Erythroblast (primary cell): ENCODE measurements around the gene RTP3.
"Not testable (repeated sequence)": the region's sequence is repeated elsewhere in the genome, so short reads cannot be mapped to it uniquely, and the experiment has no call there.

Experiments used
- DNase-seq, 2 experiments: peaks; one replicate each; lab custom pipeline; 2025; lab: John Stamatoyannopoulos, UW
- GATA1 ChIP-seq: IDR thresholded peaks from 2 replicates; pipeline ENCODE4 v1.6.1; 2011; ENCODE audit warnings: low read depth, mild to moderate bottlenecking, control low read depth, low read length, moderate library complexity
- POLR2A ChIP-seq: IDR thresholded peaks from 2 replicates; pipeline ENCODE4 v1.6.1; 2011; ENCODE audit warnings: mild to moderate bottlenecking, low read length

The RTP3 gene

DNA sequence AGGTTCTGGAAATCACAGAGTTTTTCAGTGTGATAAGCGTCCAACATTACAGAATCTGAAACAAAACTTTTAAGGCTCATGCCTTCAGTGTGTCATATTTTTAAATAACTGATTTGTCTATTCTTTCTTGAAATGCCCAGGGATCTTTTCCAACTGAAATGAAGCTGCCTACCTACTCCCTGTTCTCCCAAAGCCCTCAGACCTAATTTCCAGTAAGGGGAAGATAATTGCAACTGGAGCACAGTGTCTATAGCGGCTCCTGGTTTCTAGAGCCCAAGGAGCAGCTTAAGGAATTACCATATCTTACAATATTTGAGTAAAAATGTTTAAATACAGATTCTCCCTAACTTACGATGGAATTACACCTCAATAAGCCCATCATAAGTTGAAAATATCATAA is 35.3 kb downstream of the RTP3 start:
- DNase-seq: no peak
- TF ChIP-seq GATA1: no peak
- no peak for TF ChIP-seq POLR2A

DNA sequence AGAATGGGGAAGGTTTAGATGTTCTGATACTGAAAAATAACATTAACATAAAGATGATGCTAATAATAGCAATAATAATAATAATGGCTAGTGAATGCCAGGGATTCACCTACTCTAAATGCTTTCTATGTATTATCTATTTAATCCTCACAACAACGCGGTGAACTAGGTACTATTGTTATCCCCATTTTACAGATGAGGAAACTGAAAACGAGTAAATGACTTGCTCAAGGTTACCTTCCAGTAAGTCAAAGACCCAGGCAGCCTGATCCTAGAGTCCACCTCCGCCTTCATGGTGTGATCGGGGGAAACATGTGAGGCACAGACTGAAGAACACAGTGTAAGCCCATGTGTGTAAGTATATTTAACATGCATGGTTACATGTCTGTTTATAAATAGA is 38.0 kb downstream of the RTP3 start:
- no peak for DNase-seq

DNA sequence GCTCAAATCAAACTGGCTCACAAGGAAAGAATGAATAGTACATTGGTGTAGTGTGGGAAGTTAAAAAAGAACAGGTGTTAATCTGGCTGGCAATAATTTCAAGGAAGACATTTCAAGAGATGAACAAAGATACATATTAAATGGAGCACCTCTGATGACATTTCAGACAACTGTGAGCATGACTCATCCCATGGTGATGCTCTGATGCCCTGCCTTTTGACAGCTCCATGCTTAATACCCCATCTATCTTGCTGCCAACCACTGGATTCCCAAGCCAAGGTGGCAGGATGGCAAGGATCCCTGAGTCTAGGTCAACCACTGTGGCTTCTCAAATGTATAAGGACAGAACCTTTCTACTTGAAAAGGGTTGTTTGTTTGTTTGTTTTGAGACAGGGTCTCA is 39.0 kb downstream of the RTP3 start:
- TF ChIP-seq GATA1: no peak
- no peak for TF ChIP-seq POLR2A
- no peak for DNase-seq

More for the DNA sequence above, 38.0 kb downstream of the RTP3 start:
- TF ChIP-seq GATA1 (no peak), POLR2A (no peak)

DNA sequence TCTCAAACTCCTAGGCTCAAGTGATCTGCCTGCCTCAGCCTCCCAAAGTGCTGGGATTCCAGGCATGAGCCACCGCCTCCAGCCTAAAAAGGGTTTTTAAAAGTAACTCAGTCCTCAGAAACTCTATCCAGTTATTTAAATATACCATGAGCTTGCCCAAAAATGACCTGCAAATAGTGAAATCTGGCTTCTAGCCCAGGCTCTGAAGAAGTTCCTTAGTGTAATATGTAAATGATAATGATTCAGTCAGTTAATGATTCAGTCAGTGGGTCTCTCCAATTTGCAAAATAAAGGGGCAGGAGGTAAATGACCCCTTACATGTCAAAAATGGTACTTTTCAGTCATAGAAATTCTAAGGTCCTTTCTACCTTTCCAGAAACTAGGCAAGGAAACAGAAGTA is 39.5 kb downstream of the RTP3 start:
- no peak for DNase-seq
- no peak for TF ChIP-seq POLR2A
- TF ChIP-seq GATA1: no peak

DNA sequence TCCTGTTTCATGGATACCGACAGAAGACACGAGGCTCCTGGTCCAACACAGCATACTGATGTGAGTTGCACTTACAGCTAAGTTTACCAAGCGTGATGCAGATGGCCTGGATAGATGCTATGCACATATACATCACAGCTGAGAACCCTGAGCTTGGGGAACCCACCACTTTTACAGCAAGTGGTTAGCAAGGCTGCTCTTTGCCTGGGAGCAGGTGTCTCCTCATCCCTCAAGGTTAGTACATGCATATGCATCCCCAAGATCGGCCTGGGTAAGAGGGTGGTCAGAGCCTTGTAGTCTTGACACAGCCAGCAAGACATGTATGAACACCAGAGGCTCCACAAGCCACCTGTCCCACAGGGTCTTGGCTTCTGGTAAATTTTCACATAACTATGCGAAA is 40.0 kb downstream of the RTP3 start:
- no peak for TF ChIP-seq GATA1
- TF ChIP-seq POLR2A: no peak
- no peak for DNase-seq

DNA sequence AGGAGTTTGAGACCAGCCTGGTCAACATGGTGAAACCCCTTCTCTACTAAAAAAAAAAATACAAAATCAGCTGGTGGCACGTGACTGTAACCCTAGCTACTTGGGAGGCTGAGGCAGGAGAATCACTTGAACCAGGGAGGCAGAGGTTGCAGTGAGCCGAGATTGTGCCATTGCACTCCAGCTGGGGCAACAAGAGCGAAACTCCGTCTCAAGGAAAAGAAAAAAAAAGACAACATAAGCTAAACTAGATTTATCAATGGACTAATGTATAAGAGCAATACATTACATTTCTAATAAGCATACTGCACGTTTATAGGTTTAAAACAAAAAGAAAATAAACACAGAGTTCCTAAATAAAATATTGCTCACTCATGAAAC is 40.6 kb downstream of the RTP3 start:
- not testable (repeated sequence) for DNase-seq

DNA sequence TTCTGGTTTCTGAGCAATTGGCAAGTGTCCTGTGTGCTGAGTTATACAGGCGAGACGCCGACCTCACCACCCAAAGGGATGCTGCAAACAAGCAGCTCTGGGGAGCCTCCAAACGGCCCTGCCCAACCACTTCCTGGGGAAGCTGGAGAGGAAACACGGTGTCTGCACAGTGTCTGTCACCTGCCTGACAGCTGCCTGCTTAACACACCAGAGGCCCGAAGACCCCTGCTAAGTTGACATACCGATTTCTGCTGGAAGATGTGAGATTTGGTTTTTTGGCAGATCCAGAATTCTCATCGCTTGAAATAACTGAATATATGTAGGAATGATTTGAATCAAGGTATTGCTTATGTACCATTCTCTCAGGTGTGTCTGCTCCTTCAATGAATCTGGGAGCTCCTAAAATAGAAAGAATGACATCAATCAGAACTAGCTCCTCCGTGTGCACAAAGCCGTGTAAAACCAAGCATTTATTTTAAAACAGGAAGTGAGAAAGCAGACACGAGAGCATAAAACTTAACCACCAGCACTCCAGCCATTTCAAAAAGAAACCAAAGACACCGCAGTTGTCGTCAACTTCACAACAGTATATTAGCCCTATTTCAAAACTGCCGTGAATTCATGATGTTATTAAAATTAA is 41.1 kb downstream of the RTP3 start:
- TF ChIP-seq GATA1: no peak
- no peak for TF ChIP-seq POLR2A
- no peak for DNase-seq

DNA sequence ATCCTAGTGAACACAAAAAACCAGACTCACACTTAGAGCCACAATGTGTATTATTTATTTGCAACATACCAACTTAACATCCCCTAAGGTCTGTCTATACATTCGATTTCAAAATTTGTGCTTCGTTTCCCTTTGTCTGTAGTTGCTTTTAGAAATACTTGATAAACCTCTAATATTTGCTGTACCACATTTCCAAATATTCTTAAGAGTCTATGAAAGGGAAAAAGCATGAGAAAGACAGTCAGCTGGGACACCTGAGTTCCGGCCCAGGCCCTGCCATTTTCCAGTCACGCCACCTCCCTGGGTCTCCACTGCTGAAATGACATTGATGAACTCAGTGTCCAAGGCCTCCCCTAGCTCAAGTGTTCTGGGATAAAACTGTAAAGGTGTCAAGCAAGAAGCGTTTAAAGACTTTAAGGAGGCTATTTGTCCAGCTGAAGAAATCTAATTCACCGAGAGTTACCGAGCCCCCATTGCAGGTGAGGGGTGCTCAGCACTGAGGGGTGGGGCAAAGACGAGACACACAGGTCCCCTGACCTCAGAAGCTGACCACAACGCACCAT is 41.7 kb downstream of the RTP3 start:
- DNase-seq: no peak
- TF ChIP-seq POLR2A: no peak
- no peak for TF ChIP-seq GATA1

DNA sequence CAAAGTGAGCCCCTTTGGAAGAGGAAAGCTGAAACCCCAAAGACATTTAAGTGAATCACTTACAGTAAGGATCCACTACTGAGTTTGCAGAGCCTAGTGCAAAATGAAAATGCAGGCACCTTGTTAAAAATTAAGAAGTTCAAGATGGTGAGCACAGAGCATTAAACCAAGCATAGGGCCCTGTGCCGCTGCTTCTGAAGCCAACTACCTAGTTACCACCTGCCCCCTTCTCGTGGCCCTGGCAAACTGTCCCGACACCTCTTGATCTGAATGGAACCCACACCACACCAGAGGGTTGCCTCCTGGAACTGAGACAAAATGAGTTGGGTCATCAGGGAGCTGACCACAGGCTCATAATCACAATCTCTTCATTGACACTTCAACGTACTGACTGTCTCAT is 42.8 kb downstream of the RTP3 start:
- no peak for DNase-seq
- no peak for TF ChIP-seq POLR2A
- no peak for TF ChIP-seq GATA1

DNA sequence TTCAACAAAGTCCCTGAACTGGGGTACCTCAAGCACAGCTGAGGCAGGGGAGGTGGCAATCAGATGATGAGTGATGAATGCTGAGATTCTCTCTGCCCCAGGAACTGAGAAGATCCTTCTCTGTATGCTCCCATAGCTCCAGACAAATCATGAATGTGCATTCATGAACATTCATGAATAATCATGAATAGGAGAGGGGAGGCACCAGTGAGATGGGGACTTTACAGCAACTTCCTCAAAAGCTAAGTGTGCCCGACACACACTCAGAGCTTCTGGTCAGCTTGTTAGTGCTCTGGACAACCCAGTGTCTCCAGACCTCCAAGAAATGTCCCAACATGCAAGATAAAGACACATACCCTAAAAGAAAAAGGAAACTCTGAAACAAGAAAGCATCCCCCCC is 44.1 kb downstream of the RTP3 start:
- no peak for DNase-seq
- TF ChIP-seq GATA1 (no peak), POLR2A (no peak)

DNA sequence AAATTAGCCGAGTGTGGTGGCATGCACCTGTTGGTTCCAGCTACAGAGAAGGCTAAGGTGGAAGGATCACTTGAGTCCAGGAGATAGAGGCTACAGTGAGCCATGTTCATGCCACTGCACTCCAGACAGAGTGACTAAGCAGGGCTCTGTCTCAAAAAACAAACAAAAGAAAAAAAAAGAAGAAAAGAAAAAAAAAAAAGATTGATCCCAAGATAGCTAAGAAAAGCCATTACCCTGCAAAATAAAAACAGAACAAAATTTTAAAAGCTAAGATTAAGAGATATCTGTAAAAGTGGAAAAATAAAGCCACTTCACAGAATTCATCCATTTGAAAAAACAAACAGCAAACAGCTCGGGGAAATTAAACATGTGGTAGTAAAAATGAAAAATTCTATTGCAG is 44.6 kb downstream of the RTP3 start:
- DNase-seq: no peak
- TF ChIP-seq GATA1: no peak
- TF ChIP-seq POLR2A: no peak

DNA sequence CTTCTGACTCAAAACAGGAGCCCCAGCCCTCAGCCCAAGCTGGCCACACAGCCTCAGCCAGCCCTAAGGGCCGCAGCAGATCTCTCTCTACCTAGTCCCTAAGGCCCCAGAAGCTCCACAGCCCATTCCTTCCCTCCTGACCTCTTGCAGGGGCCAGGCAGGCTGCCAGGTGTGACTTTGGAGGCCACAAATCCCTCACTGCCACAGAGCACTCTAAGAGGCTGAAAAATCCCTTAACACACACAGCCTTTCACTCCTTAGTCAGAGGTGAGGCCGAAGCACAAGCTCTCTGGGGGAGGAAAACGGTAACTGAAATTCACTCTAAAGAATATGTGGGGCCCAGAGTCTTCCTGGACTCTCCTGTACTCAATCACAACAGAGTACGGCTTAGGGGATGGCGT is 45.0 kb downstream of the RTP3 start:
- no peak for DNase-seq
- TF ChIP-seq POLR2A: no peak
- no peak for TF ChIP-seq GATA1

DNA sequence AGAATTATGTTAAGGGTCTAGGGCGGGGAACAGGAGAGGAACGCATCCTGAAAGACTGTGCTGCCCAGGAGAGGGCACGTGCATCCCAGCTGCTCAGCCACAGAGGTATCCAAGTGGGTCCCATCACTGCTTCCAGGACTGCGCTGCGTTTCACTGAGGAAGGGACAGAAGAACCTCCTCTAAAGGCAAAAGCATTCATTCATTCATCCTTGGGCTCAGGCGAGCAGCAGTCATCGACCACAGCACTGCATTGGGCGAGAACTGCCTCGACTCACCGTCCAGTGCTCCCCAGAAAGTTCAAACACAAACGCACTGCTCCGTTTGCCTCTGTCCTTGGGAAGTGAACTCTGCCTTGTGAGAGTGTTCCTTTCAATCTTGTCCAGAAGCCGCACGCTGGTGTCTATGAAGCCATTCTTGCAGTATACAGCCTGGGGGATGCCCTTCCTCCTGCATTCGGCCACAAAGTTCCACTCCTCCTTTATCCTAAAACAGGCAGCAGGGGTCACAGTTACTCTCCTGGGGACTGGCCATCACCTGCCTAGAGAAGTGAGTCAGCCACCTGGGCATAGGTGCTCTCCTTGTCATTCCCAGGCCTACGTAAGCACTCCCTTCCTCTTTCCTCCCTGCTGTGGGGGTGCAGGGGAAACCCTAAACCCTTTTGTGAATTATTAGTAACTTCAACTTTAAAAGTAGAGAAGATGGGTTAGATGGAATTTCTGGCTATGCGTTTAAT is 47.2 kb downstream of the RTP3 start:
- TF ChIP-seq POLR2A (no peak), GATA1 (no peak)
- DNase-seq: no peak

DNA sequence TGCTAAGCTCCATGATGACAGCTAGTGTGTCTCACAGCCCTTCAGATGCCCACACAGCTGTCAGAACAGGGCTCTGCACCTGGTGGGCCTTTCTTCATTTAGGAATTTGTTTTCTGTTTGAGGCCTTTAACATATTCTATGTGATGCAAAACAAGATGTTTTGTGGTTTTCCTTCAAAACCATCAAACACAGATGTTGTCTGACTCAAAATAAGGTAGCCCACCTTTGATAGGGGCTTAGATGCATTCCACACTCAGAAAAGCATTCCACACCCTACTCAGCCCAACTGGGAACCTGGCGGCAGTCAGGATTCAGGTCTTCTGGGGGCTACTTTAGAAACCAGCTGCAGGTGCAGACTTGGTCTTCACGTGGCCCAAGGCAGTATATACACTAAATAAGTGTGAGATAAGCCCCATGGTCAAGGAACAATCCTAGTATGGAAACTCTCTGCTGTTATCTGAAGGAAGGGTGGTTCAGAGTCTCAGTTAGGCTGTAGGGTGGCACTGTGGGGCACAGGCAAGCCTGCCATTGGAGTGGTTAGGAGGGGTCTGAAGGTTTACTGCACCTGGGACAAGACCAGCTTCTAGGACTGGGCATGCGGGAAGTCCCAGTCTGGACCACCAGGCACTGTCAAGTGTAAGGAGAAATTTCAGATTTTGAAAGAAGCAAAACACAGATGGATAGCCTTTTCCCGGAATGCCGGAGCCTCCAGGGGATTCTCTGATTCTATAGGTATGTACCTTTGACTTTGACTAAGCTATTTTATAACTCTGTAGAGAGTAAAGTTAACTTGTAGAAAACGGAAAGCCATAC is 48.2 kb downstream of the RTP3 start:
- no peak for DNase-seq
- TF ChIP-seq POLR2A (no peak), GATA1 (no peak)
